Superior temporal gyrus (tissue), 1 donor: ENCODE data around the gene VEZT.
"Not testable (repeated sequence)": the region's sequence is repeated elsewhere in the genome, so short reads cannot be mapped to it uniquely, and the experiment has no call there.

Source experiments
- DNase-seq: peaks from one replicate; pipeline ENCODE4 v3.0.0-alpha.2; 2016; ENCODE audit errors: extremely low spot score

The VEZT gene

DNA sequence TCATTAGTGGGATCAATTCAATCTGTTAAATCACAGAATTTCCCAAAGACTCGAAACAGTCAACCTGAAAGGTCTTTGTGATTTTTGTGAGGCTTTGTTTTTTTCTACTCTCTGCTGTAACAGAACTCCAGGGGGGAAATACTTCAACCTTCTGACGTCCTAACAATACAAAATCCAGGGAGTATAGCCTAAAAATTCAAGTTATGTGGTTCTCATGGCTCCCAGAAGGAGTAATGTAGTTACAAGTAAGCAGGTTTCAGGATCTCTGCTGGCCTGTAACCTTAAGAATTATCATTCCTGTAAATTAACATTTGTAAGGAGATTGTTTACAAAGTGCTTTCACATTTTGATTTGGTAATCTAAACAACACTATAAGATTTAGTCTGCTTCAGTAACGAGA, 39.9 kb downstream of the VEZT start:
- DNase-seq, result no peak

DNA sequence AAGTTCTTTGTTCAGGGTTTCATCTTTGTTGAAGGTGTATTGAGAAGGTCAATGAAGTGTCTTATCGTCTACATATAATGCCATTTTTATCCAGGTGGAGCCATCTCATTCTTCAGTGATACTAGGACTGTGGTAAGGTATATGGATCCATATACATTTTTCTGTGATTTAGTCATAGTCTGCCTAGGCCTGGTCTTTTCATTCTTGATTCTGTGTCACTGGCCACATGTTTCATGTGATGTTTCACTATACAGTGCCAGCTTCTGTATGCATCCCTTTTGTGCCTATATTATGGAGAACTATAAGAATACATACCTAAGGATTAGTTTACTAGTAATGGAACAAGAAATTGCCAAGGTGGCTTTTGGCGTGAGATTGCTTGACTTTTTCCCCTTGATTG, 40.5 kb downstream of the VEZT start:
- DNase-seq, result no peak

DNA sequence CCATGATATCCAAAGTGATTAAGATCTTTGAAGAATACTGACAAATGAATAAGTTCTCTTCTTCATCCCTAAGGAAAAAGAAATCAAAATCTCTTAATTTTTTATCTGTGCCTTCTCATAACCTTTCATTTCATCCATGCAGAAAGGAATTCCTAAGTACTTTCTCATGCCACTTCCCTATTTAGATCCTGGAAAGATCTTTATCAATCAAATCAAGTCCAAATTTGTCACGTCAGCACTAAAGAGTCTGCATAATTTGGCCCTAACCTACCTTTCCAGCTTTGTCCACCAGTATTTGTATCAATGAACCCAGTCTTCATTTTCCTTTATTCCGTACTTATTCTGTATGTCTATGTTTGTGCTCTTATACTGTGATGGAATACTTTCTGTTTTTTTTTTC, 41.2 kb downstream of the VEZT start:
- no peak for DNase-seq

DNA sequence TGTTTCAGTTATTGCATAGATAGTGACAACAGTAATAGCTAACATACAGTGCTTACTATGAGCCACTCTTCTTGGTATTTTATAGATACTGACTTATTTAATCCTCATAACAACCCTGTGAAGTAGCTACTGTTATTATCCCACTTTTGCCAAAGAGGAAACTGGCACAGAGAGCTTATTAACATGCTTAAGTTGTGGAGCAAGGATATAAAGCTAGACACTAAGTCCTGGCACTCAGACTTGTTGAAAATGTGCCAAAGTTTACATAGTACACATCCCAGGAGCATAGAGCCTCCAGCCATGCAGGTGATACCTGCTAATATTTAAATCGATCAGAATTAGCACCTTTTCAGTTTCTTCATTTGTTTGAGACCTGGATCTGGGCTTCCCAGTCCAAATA, 41.8 kb downstream of the VEZT start:
- no peak for DNase-seq

DNA sequence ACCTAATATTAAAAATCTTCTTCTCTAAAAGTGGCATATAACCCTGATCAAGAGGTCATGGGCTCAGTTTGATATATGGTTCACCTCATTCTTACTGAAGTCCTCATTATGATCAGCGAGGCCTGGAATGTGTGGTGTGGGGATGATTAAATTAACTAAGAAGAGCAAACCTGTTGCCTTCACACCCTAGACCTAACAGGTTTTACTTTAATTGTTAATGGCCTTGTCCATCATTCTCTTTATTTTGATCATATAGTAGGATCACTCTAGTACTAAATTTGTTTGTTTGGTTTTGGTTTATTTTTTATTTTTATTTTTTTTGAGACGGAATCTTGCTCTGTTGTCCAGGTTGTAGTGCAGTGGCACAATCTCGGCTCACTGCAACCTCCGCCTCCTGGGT, 43.5 kb downstream of the VEZT start:
- no peak for DNase-seq

DNA sequence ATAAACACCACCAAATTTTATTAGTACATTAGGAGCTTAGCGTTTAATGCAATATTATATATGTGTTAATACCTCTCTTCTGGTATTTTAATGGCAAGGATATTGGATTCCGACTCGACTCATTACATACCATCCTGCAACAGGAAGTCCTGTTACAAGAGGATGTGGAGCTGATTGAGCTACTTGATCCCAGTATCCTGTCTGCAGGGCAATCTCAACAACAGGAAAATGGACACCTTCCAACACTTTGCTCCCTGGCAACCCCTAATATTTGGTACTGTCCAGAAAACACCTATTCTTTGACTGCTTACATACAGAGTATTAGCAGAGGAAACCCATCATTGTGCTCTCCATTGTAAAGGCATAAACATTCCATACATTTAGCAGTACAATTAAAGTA, 45.2 kb downstream of the VEZT start:
- DNase-seq, result no peak

DNA sequence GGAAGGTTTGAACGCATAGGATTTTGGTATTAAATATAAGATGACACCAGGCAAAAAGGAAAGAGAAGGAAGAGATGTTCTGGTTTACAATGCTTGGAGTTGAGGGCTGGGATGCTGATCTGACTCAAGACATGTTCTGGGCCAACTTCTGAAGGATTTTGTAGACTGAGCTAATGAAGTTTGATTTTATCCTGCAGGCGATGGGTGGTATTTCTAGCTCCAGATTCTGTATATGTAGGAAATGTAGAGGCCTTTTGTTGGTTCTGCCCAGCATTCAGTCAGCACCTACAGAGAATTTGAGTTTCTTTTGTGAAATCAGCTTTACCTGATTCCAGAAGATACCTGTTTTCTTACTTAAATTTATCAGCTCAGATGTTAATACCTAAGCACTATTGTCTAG, 48.2 kb downstream of the VEZT start:
- no peak for DNase-seq

DNA sequence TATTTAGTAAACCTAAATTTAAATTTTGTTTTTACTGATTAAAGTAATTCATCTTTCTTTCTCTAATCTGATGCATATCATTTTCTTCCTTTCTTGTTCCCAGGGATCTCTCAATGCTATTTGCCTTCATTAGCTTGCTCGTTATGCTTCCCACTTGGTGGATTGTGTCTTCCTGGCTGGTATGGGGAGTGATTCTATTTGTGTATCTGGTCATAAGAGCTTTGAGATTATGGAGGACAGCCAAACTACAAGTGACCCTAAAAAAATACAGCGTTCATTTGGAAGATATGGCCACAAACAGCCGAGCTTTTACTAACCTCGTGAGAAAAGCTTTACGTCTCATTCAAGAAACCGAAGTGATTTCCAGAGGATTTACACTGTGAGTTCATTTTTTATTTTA, 48.6 kb downstream of the VEZT start:
- DNase-seq, result no peak

DNA sequence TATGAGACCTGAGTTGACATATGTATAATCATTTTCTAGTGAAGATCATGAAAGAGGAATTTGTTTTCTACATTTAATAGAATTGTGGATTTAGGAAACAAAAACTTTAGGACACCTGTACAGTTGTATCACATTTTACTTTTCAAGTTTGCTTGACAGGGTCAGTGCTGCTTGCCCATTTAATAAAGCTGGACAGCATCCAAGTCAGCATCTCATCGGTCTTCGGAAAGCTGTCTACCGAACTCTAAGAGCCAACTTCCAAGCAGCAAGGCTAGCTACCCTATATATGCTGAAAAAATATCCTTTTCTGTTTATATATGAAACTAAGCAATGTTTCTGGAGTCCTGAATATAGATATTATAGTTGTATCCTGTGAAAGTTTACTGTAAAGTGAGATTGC, 52.3 kb downstream of the VEZT start:
- no peak for DNase-seq

DNA sequence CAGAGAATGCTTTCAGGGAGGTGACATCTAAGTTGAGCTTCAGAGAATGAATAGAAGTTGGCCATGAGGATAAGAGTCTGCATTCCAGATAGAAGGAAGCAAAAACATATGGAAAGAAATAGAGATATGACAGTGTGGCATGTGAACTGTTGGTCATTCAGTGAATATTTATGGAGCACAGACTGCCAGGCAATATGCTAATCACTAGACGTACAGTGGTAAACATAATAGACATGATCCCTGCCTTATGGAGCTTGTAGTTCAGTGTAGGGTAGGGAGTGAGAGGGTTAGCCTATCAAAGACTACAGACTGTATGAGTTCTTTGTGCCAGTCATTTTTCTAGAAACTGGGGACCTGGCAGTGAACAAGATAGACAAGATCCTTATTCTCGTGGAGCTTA, 53.9 kb downstream of the VEZT start:
- DNase-seq, result no peak

DNA sequence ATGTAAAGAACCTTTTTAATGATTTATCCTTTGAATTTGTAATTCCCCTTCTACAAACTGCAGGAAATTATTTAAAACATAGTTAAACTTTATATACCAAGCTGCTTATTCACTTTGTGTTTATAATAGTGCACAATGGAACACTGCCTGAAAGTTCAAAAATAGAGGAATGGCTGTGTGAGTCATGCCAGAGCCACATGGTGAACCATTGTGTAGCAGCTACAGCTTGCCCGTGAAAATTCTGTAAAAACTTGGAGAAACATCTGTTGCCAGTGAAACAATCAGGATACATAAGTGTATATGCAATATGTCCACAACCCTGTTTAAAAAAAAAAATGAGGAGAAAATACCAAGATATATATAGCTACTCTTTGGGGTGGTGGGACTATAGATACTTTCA, 59.5 kb downstream of the VEZT start:
- peak; percentile 68 for DNase-seq

DNA sequence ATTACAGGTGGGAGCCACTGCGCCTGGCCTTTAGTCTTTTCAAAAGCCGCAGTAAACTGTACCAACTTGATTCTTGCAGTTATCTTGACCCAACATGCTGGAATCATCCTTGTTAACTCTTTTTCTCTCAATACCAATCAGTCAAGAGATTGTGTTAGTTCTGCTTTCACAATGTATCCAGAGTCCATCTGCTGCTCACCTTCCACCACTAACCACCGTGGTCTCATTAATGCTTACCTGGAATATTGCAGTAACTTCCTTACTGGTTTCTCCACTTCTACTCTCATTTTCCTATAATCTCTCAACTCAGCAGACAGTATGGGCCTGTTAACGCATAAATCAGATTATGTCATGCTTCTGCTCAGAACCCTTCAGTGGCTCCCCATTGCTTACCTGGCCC, 62.2 kb downstream of the VEZT start:
- no peak for DNase-seq

DNA sequence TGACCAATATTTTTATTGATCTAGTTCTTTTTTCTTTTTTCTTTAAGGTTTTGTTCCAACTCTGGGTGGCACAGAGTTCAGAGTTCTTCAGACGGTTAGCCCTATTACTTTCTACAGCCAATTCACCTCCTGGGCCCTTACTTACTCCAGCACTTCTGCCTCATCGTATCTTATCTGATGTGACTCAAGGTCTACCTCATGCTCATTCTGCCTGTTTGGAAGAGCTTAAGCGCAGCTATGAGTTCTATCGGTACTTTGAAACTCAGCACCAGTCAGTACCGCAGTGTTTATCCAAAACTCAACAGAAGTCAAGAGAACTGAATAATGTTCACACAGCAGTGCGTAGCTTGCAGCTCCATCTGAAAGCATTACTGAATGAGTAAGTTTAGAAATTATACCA, 64.7 kb downstream of the VEZT start:
- DNase-seq, result no peak

DNA sequence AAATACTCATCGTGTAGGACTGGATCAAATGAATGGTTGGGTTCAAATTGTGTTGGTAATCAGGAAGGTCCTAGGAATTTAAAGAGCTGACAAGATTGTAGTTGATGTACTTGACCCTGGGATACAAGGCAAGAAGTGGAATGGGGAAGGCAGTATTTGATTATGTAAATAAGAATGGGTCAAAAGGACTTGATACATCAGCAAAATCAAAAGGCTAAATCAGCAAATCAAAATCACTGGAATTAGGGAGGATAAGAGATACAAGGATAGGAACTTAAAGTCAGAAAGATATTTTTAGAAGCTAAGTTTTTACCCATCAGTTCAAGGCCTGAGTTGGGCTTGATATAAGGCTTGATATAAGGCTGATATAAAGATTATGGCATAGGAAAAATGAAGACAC, 65.8 kb downstream of the VEZT start:
- DNase-seq, result no peak

DNA sequence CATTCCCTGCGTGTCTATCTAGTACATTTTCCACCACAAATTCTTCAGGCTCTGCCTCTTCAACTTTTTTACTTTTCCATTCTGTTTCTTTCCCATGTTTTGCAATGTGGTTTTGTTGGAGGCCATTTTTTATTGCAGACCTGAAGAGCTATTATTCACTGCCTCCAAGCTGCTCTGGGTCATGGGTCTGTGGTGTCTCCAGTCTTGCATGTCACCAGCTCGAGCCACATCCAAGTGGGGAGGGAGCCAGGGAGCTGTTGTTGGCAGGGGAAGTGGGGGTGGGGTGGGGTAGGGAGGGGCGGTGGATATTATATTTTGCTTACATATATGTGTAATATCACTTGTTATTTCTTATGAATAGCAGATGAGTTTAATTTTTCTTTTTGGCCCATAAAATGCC, 69.1 kb downstream of the VEZT start:
- no peak for DNase-seq

DNA sequence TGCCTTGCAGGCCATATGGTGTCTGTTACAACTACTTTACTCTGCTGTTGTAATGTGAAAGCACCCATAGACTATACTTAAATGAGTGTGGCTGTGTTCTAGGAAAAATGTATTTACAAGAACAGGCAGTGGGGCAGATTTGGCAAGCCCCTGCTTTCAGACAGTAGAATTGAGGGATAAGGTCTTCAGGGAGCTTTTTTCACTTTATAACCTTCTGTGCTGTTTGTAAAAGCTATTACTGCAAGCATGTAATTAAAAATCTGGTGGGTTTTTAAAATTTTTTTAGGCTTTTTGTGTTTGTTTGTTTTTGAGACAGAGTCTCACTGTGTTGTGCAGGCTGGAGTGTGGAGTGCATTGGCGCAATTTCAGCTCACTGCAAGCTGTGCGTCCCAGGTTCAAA, 73.9 kb downstream of the VEZT start:
- DNase-seq, result no peak

DNA sequence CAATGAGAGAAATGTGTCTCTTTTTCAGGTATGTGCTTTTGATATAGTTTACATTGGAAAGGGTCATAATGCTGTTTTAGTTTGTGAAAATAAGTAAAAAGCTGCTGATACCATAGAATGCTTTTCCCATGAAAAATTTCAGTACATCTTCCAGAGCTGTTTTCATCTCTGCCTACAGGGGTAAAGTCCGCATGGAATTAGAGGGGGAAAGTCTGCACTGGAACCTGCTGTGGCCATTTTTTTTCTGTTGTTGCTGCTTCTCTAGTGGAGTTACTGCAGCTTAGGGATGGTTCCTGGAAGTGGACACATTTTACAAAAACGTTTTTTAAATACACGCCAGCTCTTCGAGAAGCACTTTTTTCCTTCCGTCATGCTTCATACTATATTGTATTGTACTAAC, 81.3 kb downstream of the VEZT start:
- no peak for DNase-seq

DNA sequence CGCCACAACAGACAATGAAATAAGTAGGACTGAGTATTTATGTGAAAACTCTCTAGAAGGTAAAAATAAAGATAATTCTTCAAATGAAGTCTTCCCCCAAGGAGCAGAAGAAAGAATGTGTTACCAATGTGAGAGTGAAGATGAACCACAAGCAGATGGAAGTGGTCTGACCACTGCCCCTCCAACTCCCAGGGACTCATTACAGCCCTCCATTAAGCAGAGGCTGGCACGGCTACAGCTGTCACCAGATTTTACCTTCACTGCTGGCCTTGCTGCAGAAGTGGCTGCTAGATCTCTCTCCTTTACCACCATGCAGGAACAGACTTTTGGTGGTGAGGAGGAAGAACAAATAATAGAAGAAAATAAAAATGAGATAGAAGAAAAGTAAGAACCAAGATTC, 82.7 kb downstream of the VEZT start:
- no peak for DNase-seq

DNA sequence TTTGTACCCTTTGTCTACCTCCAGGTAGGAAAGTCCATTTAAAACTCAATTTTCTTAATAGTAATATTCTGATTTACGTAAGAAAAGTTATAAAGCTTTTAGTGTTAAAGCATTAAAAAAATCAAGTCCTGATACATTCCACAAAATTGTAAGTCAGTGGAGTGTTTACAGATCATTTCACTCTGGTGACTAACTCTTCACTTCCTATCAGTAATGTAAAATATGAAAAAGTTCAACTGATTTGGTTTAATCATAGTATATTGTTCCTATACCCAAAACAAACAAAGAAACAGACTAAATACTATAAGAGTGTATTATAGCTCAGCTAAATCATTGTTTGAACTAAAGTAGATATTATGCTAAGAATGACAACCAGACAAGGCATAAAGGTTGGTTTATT, 85.9 kb downstream of the VEZT start:
- no peak for DNase-seq

DNA sequence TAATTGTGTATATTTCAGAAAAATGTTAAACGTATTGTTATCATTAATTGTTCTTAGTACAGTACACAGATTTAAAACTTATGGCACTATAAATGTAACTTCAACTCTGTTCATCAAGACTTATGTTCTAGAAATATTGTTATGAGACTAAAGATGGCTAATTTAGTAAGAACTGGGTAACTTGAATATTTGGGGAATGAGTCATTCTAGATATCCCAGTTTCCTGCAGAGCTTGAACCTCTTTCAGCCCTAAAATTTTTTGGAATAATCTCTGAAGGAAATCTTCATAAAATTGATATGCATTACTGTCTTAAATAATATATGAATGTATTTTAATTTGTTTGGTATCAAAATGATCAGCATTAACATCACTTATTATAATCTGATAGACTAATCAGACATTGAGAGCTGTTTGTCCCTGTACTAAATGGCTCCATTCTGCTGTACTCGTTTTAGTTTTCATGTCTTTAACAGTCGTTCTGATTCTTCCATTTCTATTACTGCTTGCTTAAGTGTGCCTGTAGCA, 87.1 kb downstream of the VEZT start:
- no peak for DNase-seq

DNA sequence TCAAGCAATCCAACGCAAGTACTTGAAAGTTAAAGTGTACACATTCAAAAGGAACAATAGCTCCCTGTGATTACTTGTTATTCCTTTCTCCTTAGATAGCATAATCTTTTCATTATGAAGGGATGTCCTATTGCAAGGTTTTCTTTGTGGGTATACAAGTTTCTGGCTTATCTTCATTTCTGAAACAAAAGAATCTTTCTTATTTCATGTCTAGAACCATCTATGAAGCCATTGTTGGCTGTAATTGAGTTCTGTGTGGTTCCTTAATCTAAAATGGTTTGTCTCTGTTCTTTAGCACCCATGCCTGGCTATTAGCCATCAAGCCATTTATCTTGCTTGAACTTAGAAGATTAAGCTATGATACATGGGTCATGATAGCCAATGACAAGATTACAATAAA, 95.0 kb downstream of the VEZT start:
- no peak for DNase-seq

DNA sequence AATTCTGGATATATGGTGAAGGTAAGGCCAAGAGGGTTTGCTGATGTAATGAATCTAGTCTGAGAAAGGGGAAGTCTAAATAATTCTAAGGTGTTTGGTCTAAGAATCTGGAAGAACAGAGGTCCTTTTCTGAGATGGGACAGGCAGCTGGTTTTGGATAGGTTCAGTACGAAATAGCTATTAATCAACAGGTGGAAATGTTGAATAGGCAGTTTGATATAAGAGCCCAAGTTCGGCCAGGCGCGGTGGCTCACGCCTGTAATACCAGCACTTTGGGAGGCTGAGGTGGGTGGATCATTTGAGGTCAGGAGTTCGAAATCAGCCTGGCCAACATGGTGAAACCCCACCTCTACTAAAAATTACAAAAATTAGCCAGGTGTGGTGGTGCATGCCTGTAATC, 97.1 kb downstream of the VEZT start:
- not testable (repeated sequence) for DNase-seq

DNA sequence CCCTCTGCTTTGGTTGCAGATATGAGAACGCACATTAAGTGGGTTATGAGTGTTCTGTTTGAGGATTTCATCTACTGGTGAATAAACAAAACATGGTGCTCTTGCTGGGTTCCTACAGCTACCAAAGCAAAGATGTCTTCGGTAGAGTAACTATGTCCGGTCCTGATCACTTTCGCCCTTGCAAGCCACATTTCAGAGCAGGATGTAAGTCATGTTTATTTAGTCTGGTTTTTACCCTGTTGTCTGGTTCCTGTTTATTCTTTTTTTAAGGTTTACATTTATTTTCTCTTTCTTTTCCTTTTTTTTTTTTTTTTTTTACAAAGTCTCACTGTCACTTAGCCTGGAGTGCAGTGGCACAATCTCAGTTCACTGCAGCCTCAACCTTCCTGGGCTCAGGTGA, 99.2 kb downstream of the VEZT start:
- DNase-seq, result no peak

DNA sequence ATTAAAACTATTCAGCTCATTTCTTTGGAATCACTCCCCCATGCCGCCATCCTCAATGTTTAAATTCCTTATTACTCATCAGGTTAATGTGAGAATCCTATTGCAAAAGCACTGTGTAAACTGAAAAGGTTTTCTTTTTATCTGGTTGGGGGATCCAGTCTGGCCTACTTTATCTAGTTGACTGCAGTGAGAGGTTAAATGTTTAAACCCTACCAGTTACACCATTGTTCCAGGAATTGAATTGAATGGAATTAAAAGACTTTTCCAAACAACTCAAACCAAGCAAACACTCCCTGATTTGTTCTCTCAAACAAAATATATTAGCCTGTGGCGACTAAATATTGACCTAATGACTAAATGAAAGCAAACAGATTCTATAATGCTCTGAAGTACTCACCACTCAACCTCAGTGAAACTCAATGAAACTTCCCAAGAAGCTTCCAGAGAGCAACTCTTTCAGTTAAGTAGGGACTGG, 100.5 kb downstream of the VEZT start:
- no peak for DNase-seq
